ELR (cell line): ENCODE results near the gene METTL16.

ENCODE experiments used
- DNase-seq: peaks from one replicate; pipeline ENCODE4 v3.0.0-alpha.2; 2015; ENCODE audit warnings: low read depth

The METTL16 gene

DNA sequence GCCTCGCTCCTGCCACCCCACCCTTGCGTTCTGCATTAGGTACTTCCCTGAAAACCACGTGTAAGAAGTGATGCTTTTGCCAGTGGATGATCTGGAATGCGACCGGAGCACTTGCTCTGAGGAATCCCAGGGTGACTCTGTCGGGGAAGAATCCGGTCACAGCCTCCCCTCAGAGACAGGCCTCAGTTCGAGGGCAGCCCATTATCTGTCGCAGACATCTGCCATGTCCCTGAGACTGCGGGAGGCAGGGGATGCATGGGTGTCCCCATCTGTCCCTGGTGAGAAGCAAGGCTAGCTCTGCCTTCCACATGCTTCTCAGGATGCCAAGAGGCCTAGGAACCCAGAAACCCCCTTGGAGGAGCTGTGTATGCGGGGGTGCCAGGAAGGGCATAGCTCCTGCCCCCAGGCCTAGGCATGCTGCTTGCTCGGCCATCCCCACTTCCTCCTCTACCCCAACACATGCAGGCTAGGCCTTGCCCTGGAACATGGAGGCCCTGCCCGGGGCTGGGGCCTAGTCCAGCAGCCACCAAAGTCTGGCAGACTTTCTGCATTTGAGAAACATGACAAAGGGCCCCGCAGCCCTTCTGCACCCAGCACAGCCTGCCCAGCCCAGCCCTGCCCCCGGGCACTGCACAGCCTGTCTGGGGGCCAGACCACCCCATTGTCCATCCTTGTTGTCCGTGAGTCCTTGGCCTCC lies 131.3 kb downstream of the METTL16 start:
- no peak for DNase-seq

DNA sequence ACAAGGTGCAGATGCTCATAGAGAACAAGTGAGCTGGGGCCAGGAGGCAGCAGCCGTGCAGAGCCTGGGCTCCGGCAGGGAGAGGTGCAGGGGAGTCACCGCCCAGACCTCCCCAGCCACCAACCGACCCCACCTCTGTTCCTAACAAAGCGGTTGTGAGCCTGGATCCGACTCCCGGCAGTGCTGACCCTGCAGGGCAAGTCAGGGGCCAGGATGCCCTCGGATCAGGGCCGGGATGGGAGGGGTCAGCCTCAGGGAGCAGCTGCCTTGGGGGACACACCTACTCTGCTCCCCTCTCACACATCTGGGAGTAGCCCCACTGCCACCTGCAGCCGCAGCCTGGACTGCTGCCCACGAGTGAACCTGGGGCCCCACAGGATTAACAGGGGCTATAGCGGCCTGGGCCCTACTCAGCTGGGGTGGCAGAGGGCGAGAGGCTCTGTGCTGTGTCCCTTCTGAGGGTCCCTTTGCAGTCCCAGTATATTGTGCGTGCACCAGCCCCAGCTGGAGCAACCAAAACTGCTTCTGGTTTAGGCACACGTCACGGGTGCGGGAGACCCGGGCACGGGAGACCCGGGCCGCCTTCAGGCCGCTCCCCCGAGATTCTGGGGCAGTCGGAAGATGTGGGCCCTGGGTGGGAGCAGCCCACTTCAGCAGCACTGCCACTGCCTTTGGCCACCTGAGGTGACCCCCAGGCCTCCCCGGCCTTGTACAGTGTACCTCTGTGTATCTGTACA lies 132.0 kb downstream of the METTL16 start:
- no peak for DNase-seq

DNA sequence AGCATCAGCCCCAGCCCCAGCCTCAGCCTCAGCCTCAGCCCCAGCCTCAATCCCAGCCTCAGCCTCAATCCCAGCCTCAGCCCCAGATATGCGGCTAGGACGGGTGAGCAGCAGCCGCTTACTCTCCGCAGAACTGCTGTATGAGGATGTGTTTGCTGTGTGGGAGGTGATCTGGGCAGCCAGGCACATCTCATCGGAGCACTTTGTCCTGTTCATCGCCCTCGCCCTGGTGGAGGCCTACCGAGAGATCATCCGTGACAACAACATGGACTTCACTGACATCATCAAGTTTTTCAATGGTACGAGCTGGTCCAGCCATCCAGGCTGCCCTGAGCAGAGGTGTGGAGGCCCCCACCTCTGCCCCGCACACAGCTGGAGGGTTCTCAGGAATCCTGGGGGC lies 132.8 kb downstream of the METTL16 start:
- no peak for DNase-seq

DNA sequence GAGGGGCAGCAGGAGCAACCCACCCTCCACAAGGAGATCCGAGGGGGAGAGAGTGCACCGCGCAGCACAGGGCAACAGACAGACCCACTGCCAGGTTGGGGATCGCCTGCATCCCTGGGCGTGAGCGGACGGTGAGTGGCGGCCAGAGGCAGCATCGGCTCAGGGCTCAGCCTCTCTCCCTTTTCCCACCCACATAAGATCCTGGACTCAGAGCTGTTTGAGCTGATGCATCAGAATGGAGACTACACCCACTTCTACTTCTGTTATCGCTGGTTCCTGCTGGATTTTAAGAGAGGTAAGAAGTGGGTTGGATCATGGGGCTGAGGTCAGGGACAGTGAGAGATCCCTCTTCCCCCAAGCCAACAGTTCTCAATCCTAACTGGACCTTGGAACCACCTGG lies 134.0 kb downstream of the METTL16 start:
- no peak for DNase-seq

DNA sequence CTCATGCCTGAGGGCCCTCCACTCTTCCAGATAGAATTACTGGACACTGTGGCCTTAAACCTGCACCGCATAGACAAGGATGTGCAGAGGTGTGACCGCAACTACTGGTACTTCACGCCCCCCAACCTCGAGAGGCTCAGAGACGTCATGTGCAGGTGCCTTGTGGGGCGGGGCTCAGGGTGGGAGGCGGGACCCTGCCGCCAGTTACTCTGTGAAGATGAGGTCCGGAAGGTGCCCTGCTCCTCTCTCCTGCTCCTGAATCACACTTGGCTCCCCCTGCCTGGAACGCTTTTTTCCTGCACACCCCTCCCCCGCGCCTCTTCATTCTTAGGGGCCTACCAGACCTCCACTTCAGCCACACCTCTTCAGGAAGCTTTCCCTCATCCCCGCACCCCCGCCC lies 135.6 kb downstream of the METTL16 start:
- DNase-seq = no peak

DNA sequence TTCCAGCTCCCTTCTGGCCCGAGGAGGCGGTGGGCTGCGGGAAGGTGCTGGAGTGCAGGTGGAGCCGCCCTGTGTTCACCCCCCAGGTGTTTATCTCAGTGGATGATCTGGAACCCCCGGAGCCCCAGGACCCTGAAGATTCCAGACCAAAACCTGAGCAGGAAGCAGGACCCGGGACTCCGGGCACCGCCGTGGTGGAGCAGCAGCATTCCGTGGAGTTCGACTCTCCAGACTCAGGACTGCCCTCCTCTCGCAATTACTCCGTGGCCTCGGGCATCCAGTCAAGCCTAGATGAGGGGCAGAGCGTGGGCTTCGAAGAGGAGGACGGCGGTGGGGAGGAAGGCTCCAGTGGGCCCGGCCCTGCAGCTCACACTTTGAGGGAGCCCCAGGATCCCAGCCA lies 136.3 kb downstream of the METTL16 start:
- DNase-seq = no peak

DNA sequence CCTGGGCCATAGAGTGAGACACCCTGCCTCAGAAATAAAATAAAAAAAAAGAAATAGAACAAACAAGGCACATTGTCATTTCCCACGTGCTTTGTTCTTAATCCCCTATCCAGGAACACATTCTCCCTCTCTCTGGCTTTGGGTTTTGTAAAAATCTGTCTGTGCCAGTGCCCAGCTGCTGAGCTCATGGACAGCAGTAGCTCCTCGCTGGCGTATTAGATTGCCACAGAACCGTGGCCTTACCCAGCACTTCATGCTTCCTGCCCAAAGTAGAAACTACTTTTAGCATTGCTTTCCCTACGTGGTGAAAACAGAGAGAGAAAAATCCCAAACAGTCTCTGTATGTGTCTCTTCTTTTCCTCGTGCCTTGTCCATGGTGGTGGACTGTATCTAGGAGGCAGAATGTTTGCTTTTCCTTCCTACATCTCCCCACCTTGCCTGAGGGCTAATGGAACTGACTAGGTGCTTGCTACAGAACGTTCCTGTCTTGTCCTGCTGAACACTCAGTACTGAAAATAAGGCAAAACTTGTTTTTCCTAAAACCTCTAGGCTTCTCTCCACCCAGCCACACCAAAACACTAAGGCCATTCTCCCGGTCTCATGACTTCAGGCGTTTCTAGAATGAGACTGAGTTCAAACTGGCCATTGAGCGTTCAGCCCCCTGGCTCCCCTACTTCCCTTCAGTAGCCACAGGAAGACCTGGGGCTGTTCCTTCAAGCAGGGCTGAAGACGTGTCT lies 137.0 kb downstream of the METTL16 start:
- DNase-seq = no peak

DNA sequence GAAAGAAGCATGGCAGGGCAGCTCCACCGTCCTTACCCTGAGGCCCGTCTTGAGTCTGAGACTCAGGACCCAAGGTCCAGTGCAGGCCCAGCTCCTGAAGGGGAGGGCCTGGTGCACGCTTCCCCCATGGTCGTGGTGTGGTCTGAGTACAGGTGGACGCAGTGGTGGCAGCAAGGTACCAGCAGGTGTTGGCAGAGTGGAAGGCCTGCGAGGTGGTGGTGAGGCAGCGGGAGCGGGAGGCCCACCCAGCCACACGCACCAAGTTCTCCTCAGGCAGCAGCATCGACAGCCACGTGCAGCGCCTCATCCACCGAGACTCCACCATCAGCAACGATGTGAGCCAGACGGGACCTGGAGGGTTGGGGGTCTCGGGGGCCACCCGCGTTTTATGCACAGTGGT lies 138.5 kb downstream of the METTL16 start:
- DNase-seq = no peak

DNA sequence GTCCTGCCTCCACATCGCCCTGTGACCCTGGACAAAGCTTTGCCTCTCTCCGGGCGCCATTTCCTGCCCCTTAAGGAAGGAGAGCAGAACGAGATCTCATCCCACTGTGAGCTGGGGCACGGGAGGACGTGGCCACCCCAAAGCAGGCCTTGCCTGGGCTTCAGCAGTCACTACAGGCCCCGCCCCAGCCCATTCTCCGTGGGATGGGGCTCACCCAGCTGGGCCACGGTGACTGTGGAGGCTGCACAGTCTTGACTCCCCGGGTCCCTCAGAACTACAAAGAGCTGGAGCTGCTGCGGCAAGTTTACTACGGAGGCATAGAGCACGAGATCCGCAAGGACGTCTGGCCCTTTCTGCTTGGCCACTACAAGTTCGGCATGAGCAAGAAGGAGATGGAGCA lies 139.0 kb downstream of the METTL16 start:
- no peak for DNase-seq

DNA sequence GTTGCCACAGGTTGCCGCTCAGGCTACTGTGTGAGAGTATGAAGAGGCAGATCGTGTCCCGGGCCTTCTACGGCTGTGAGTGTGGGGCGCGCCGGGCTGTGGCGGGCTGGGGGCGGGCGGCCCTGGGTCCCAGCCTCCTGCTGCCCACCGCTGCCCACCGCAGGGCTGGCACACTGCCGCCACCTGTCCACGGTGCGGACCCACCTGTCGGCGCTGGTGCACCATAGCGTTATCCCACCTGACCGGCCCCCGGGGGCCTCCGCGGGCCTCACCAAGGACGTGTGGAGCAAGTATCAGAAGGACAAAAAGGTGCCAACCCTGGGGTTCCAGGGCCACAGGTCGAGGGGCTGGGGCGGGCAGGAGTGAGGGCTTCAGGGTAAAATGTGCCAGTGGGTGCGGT lies 139.5 kb downstream of the METTL16 start:
- no peak for DNase-seq

DNA sequence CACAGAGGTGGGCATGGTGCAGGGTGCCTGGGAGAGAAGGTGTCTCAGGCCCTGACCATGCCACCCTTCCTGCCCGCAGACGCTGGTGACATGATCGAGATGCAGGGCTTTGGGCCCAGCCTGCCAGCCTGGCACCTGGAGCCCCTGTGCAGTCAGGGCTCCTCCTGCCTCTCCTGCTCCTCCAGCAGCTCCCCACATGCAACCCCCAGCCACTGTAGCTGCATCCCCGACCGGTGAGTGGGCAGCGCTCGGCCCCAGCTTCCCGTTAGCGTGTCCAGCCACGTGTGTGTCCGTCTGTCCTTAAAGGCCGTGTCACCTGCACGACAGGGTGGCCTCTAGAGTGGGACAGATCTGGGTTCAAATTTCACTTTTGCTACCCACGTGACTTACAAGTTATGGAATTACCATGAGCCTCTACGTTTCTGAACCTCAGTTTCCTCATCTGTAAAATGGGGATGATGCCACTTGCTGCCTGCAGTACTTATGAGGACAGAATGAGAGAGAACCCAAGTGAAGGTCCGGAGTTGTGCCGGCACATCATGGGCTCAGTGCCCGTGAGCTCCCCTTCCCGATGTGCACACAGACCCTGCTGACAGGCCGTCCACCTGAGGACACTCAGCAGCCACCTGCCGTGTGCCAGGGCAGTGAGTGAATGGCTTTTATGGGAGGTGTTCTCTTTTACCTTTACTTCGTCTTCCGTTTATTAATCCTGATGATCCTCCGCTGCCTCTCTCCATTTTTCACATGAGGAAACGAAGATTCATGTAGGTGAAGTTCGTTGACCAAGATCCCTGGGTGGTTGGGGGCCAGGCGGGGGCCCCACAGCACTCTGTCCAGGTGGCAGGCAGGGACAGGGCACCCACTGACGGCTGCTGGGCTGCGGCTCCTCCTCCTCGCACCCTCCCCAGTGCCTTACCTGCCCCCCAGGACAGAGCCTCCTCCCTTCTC lies 140.2 kb downstream of the METTL16 start:
- no peak for DNase-seq

DNA sequence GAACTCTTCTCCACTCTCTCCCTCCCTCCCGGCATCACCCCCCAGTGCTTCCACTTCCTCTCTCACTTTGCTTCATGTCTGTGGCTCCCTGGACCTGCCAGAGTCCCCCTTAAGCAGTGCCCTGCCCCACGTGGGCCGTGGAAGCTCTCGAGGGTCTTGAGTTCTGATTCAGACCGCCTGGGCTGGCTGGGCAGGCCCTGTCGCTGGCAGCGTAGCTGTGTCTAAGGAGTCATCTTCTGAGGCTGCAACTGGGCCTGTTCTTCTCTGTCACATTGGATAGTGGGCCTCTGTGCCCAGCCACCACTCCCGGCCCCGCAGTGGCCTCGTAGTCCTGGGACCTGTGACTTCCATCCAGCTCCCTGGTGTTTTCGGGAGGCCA lies 141.5 kb downstream of the METTL16 start:
- no peak for DNase-seq

DNA sequence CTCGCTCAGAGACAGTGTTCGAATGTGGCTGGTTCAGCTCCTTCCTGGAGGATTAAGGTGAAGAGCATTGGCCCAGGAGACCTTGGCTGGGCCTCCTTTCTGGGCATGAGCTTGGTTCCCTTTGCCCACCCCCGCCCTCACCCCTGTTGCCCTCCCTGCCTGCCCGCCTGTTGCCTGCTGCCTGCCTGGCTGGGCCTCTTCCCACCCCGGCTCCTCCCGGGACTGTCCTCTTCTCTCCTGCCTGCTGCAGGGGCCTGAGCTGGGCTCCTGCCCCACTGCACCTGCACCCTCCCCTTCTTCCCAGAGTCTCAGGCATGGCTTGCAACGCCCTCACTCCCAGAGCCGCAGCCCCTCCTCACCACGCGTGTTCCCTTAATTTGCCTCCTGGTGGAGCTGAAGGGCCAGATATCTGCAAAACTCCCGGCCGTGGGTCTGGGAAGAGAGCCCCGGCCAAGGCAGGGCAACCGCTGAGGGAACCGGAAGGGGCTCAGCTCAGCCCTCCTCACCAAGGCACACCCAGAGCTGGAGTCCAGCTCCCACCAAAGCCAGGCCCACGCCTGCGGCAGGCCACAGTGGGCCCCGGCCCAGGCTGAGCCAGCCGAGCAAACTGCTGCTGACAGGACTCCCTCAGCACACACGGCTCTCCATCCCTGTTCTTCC lies 142.0 kb downstream of the METTL16 start:
- no peak for DNase-seq

DNA sequence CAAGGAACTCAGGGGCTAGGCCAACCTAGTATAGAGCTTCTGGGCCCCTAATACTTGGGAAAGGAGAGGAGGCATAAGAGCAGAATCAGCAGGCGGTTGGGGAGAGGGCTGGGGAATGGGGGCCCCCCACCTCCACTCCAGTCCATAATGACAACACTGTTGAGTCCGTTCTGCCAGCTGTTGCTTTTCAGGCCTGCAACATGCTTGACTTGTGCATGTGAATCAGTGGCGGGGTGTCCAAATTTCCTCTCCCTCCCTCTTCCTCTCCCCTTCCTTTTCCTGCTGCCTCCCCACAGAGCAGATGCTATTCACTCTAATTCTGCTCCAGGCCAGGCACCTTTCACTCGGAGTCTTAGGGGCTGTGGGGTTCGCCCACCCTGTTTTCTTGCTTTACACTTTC lies 142.6 kb downstream of the METTL16 start:
- DNase-seq = no peak

DNA sequence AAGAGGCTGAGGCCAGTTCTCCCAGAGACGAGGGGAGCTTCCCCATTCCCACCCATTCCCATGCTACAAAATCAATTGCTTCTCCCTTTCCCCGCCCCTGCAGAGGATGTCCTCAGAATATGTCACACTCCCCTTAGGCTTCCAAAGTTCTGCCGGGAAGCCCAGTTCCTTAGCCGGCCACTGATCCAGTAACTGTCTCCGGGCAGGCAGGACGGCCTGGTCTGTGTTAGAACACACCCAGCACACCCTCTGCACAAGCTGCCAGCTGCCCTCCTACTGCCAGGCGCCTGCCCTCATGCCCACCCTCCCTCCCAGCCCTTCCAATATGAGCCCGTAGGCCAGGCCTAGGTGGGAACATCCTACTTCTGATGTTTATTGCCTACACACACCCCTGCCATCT lies 143.3 kb downstream of the METTL16 start:
- no peak for DNase-seq

DNA sequence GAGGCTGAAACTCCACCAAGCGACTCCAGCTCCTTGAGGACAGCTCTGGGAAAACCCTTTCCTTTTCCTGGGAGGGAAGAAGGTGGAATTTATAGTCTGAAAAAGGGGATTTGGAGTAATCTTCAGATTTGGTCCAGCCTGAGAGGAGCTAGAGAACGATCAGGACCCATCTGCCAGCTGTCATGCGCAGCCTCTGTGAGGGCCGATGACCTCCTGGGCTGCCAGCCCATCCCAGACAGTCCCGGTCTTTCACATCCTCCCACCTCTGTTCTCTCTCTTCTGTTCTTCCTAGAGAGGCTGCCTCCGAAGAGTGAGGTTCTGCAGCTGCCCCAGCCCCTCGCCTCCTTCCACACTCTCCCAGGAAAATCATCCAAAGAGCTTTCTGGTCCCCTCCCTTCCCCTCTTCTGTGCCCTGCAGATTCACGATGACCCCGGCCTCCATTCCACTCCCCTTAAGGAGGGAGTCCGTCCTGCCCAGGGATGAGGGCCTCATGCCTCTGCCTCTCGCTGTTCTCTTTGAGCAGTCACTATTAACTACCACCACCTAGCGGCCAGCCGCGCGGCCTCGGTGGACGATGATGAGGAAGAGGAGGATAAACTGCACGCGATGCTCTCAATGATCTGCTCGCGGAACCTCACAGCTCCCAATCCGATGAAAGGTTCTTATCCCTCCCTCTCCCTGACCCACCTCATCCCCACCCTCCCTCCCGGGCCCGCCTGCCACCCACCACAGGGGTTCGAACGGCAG lies 144.8 kb downstream of the METTL16 start:
- no peak for DNase-seq
